Prostate gland (tissue), 2 donors: ENCODE measurements around the gene TSC22D1. TPM values are rescaled to one million over a fixed set of nuclear protein-coding genes. Genes with fewer than 3 reads are reported as not detected.
A peak's percentile ranks its signal among the peaks of the same experiment; 100 is the strongest.

Experiments used
- DNase-seq: peaks from one replicate; pipeline ENCODE4 v3.0.0-alpha.2; 2019; ENCODE audit warnings: low spot score
- H3K27ac ChIP-seq, 2 donors: fragments of 200-600 bp; sonication (generic); 2 replicates each; pipeline ENCODE4 v1.5.1; 2017 to 2019
- H3K27me3 ChIP-seq: fragments of 200-600 bp; sonication (generic); replicated peaks from 2 replicates; pipeline ENCODE4 v1.5.1; 2019; ENCODE audit not compliant: insufficient read depth
- H3K36me3 ChIP-seq, 2 donors: fragments of 200-600 bp; sonication (generic); 1 replicate in 1 of 2; 2 replicates in 1 of 2; pipeline versions ENCODE4 v1.5.1 to v1.8.1; 2017 to 2019
- H3K4me1 ChIP-seq: fragments of 200-600 bp; sonication (generic); replicated peaks from 2 replicates; pipeline ENCODE4 v1.5.1; 2019
- H3K4me3 ChIP-seq, 2 donors: fragments of 200-600 bp; sonication (generic); 2 replicates each; pipeline ENCODE4 v1.5.1; 2017 to 2019
- H3K9me3 ChIP-seq: fragments of 200-600 bp; sonication (generic); 2 replicates; pipeline ENCODE4 v1.5.1; 2017
- POLR2A ChIP-seq: fragments of 450-650 bp; IDR thresholded peaks from one replicate; pipeline ENCODE4 v1.6.1; 2016; ENCODE audit warnings: antibody characterized with exemption, mild to moderate bottlenecking
- POLR2AphosphoS5 ChIP-seq: sonication (generic); formaldehyde crosslinking; IDR thresholded peaks from one replicate; pipeline ENCODE4 v1.6.1; 2017; ENCODE audit warnings: antibody characterized with exemption
- WGBS: methylation state at CpG from one replicate; pipeline ENCODE4 v1.1.5; 2018; 5-methylcytosine and 5-hydroxymethylcytosine counted together
- intact Hi-C: fragments of 100-400 bp; cut with DNase I; formaldehyde crosslinking; loops from one replicate; pipeline ENCODE4 v1.14.2; 2022
- total RNA-seq, 2 donors: library from RNA; depleted of rRNA; stranded (reverse); fragments of >200 nt; gene quantifications; one replicate each; pipeline ENCODE4 v1.1.0, GENCODE V29; 2016
- TF ChIP-seq, protein P1 (sequence below), 4 experiments: fragments of 200-600 bp in 2 of 4; fragments of 450-650 bp in 2 of 4; sonication (generic) in 2 of 4; IDR thresholded peaks; 1 replicate in 3 of 4; 2 replicates in 1 of 4; pipeline ENCODE4 v1.5.1; 2016 to 2019; ENCODE audit warnings: antibody characterized with exemption in 4 of 4, mild to moderate bottlenecking in 2 of 4, moderate library complexity in 2 of 4

The TSC22D1 gene
- total RNA-seq, 2 donors from 2014 or later, result 185 to 237 TPM

DNA sequence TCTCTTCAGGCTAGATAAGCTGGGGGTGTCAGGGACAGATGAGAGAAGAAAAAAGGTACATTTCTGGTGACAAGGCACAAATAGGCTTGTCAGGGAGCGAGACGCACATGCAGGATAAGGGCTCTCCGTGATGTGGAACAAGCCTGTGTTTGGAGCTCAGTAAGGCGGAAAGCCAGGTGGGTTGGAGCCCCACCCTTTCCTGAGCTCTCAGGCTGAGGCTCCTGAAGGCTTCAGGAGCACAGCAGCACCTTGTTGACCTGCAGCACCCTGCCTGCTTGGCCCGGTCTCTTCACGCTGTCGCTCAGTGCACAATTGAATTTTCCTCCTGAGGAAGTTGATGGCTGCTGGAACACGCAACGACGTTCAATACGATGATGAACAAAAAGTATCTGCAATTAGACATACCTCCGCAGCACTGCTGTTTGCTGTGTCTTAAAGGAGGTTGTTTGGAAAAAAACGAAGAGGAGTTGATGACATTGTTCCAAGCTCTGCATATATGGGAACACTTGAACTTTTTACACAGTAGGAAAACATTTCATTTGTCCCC lies 173.2 kb downstream of the TSC22D1 start:
- Histone ChIP-seq H3K4me1 (peaks cover 23% of the 10 kb centered on the region), H3K36me3 (no peaks in the 10 kb centered on the region), H3K27ac (peak overlapping the region; percentile 79 to 84), H3K27me3 (no peaks in the 10 kb centered on the region), H3K9me3 (no peaks in the 10 kb centered on the region), H3K4me3 (no peak overlapping the region)
- no peak for TF ChIP-seq POLR2A
- TF ChIP-seq, protein P1, sequence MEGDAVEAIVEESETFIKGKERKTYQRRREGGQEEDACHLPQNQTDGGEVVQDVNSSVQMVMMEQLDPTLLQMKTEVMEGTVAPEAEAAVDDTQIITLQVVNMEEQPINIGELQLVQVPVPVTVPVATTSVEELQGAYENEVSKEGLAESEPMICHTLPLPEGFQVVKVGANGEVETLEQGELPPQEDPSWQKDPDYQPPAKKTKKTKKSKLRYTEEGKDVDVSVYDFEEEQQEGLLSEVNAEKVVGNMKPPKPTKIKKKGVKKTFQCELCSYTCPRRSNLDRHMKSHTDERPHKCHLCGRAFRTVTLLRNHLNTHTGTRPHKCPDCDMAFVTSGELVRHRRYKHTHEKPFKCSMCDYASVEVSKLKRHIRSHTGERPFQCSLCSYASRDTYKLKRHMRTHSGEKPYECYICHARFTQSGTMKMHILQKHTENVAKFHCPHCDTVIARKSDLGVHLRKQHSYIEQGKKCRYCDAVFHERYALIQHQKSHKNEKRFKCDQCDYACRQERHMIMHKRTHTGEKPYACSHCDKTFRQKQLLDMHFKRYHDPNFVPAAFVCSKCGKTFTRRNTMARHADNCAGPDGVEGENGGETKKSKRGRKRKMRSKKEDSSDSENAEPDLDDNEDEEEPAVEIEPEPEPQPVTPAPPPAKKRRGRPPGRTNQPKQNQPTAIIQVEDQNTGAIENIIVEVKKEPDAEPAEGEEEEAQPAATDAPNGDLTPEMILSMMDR (IDR thresholded peaks at IDR 0.05), result no peak
- TF ChIP-seq POLR2AphosphoS5, result no peak
- WGBS, result 62% methylated on average over 13 of the region's 13 CpGs
- intact Hi-C loops, result no loop called here
- peak; percentile 19 for DNase-seq

DNA sequence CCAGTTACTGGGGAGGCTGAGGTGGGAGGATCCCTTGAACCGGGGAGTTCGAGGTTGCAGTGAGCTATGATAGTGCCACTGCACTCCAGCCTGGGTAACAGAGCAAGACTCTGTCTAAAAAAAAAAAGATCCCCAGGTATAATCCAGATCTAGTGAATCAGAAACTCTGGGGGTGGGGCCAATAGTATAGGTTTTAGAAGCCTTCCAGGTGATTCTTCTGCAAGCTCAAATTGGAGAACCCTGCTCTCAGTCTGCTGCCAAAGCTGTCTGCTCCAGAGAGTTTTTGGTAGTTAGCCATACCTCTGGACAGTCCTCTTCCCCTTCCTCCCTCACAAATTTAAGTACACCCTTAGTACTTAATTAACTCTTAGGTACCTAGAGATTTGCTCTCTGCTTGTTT lies 174.6 kb downstream of the TSC22D1 start:
- TF ChIP-seq, protein P1 (IDR thresholded peaks at IDR 0.05), result no peak
- TF ChIP-seq POLR2AphosphoS5 (no peak), POLR2A (no peak)
- H3K27me3 ChIP-seq, result no peaks in the 10 kb centered on the region
- H3K27ac ChIP-seq, result peak overlapping the region; percentile 79 to 84
- peaks cover 23% of the 10 kb centered on the region for H3K4me1 ChIP-seq
- no peak for DNase-seq
- 56% methylated on average over 2 of the region's 2 CpGs for WGBS
- intact Hi-C loops, result no loop called here
- H3K4me3 ChIP-seq, result no peak overlapping the region
- no peaks in the 10 kb centered on the region for H3K36me3 ChIP-seq
- H3K9me3 ChIP-seq, result no peaks in the 10 kb centered on the region

DNA sequence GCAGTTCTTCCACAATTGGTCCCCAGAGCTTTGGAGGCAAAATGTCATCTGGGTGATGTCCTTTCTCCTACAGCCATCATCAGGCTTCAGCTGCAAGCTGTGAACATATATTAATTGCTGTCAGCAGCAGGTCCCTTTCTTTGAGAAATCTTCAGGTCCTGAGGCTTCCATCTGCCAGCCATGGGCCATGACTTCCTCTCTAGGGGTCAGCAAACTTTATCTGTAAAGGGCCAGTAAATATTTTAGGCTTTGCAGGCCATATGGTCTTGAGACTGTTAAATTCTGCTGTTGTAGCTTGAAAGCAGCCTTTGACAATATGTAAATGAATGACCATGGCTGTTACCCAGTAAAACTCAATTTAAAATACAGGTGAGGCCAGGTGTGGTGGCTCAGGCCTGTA lies 175.4 kb downstream of the TSC22D1 start:
- TF ChIP-seq, protein P1 (IDR thresholded peaks at IDR 0.05), result no peak
- TF ChIP-seq POLR2A, result no peak
- no peak for TF ChIP-seq POLR2AphosphoS5
- no peaks in the 10 kb centered on the region for H3K36me3 ChIP-seq
- H3K27me3 ChIP-seq, result no peaks in the 10 kb centered on the region
- H3K4me3 ChIP-seq, result no peak overlapping the region
- peak overlapping the region in 1 of 2 donors; percentile 84 for H3K27ac ChIP-seq
- H3K4me1 ChIP-seq, result peaks cover 19% of the 10 kb centered on the region
- H3K9me3 ChIP-seq, result no peaks in the 10 kb centered on the region
- DNase-seq, result no peak
- intact Hi-C loops, result no loop called here

DNA sequence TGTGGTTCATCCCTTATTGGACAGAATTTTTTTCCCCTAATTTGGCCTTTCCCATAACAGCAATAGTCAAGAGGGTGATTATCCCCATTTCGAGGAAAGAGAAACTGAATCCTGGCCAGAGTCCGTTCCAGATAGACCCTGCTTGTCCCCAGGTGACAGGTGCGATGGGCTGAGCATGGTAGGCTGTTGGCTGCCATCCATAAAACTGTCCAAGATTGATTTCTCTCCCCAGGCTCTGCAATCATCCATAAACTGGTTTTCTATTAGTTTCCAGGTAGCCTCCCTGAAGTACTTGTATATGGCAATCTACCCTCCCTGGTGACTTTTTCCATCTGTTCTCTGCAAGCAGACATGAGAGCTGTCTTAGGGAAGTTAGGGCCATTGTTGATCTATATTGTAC lies 177.1 kb downstream of the TSC22D1 start:
- no peak overlapping the region for H3K4me3 ChIP-seq
- H3K27me3 ChIP-seq, result no peaks in the 10 kb centered on the region
- H3K27ac ChIP-seq, result no peak overlapping the region
- H3K9me3 ChIP-seq, result no peaks in the 10 kb centered on the region
- no peak for DNase-seq
- H3K36me3 ChIP-seq, result no peaks in the 10 kb centered on the region
- TF ChIP-seq POLR2AphosphoS5 (no peak), POLR2A (no peak)
- TF ChIP-seq, protein P1 (IDR thresholded peaks at IDR 0.05), result no peak
- WGBS, result 79% methylated on average over 3 of the region's 3 CpGs
- intact Hi-C loops, result no loop called here
- H3K4me1 ChIP-seq, result peaks cover 13% of the 10 kb centered on the region

DNA sequence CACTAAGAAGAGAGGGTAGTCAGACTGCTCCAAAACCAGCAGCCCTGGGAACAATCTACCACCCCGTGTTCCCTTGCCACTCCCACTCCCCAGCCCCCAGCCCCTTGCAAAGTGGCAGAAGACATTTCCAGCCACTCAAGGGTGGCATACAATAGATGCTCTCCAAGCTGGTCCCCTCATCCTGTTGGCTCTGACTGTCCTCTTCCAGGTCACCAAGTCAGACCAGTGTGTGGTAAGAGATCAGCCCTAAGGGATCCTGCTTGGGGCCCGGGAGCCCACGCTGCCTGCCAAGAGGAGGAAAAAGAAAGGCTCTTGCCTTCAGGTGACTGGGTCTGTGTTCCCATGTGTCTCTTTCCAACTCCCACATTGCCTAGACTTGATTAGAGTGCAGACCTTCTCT lies 177.5 kb downstream of the TSC22D1 start:
- Histone ChIP-seq H3K4me3 (no peak overlapping the region), H3K36me3 (no peaks in the 10 kb centered on the region), H3K27me3 (no peaks in the 10 kb centered on the region), H3K9me3 (no peaks in the 10 kb centered on the region), H3K27ac (no peak overlapping the region), H3K4me1 (peaks cover 9% of the 10 kb centered on the region)
- no peak for DNase-seq
- TF ChIP-seq, protein P1 (IDR thresholded peaks at IDR 0.05), result no peak
- TF ChIP-seq POLR2A (no peak), POLR2AphosphoS5 (no peak)
- WGBS, result 77% methylated on average over 3 of the region's 3 CpGs
- intact Hi-C loops, result no loop called here
